ENCODE measurements around the gene GPR21.

GPR21 gene

GRCh38 chr9:123034881-123035510, 1.5 kb downstream of the GPR21 start:
- DNase-seq (ENCODE audit: low read depth): no peak

GRCh38 chr9:123035791-123036190, 2.3 kb downstream of the GPR21 start:
- DNase-seq (ENCODE audit: low read depth): no peak

- DNase-seq (ENCODE audit: low read depth): no peak
These were observed 3.6 kb downstream of the GPR21 start for GRCh38 chr9:123036893-123037545.

- DNase-seq (ENCODE audit: low read depth): no peak
These were observed 6.3 kb downstream of the GPR21 start for GRCh38 chr9:123039617-123040219.

GRCh38 chr9:123040801-123041200, 7.3 kb downstream of the GPR21 start:
- no peak for DNase-seq (ENCODE audit: low read depth)

GRCh38 chr9:123041489-123041888, 8.0 kb downstream of the GPR21 start:
- DNase-seq (ENCODE audit: low read depth): no peak

GRCh38 chr9:123043081-123043939, 9.8 kb downstream of the GPR21 start:
- DNase-seq (ENCODE audit: low read depth): no peak

GRCh38 chr9:123044586-123044985, 11.1 kb downstream of the GPR21 start:
- DNase-seq (ENCODE audit: low read depth): no peak

GRCh38 chr9:123046406-123047195, 13.1 kb downstream of the GPR21 start:
- no peak for DNase-seq (ENCODE audit: low read depth)

GRCh38 chr9:123048748-123049147, 15.3 kb downstream of the GPR21 start:
- no peak for DNase-seq (ENCODE audit: low read depth)

- DNase-seq (ENCODE audit: low read depth): no peak
These were observed 16.2 kb downstream of the GPR21 start for GRCh38 chr9:123049589-123050222.

- DNase-seq (ENCODE audit: low read depth): no peak
These were observed 19.6 kb downstream of the GPR21 start for GRCh38 chr9:123053046-123053445.

GRCh38 chr9:123053711-123054110, 20.2 kb downstream of the GPR21 start:
- no peak for DNase-seq (ENCODE audit: low read depth)

- no peak for DNase-seq (ENCODE audit: low read depth)
These were observed 25.4 kb downstream of the GPR21 start for GRCh38 chr9:123058834-123059233.

GRCh38 chr9:123059472-123060220, 26.2 kb downstream of the GPR21 start:
- DNase-seq (ENCODE audit: low read depth): no peak

- no peak for DNase-seq (ENCODE audit: low read depth)
These were observed 27.7 kb downstream of the GPR21 start for GRCh38 chr9:123061216-123061615.

GRCh38 chr9:123062351-123063176, 29.1 kb downstream of the GPR21 start:
- DNase-seq (ENCODE audit: low read depth): no peak

- no peak for DNase-seq (ENCODE audit: low read depth)
These were observed 29.7 kb downstream of the GPR21 start for GRCh38 chr9:123063177-123063598.

- DNase-seq (ENCODE audit: low read depth): no peak
These were observed 30.4 kb downstream of the GPR21 start for GRCh38 chr9:123063896-123064295.

GRCh38 chr9:123064716-123065115, 31.2 kb downstream of the GPR21 start:
- no peak for DNase-seq (ENCODE audit: low read depth)
